Measurements from ENCODE around the gene GPR152.
"Not testable (repeated sequence)": the region's sequence is repeated elsewhere in the genome, so short reads cannot be mapped to it uniquely, and the experiment has no call there.

The GPR152 gene

GRCh38 chr11:67429722-67430121 lies 22.8 kb downstream of the GPR152 start:
- Histone ChIP-seq H3K9ac (no peak overlapping the region), H3K27ac (no peak overlapping the region), H3K79me2 (peaks cover 10% of the 10 kb centered on the region), H3K4me3 (ENCODE audit: low read depth, low read length) (no peak overlapping the region), H3K9me3 (ENCODE audit: control insufficient read depth, low read length) (no peaks in the 10 kb centered on the region), H3K4me2 (ENCODE audit: low read length) (no peak overlapping the region), H3K27me3 (ENCODE audit: control insufficient read depth, insufficient read depth, low read length) (no peaks in the 10 kb centered on the region), H3K4me1 (no peaks in the 10 kb centered on the region), H2AFZ (no peak overlapping the region), H3K36me3 (ENCODE audit: control insufficient read depth, insufficient read depth, low read length) (no peaks in the 10 kb centered on the region)
- no peak for TF ChIP-seq CTCF (IDR thresholded peaks at IDR 0.05)

- H3K27ac ChIP-seq: peak overlapping the region; percentile 71
- H3K4me1 ChIP-seq: no peaks in the 10 kb centered on the region
- no peak for TF ChIP-seq CTCF (IDR thresholded peaks at IDR 0.05)
These were observed 23.4 kb downstream of the GPR152 start for GRCh38 chr11:67429038-67429668.

GRCh38 chr11:67428052-67429001 lies 24.2 kb downstream of the GPR152 start, which contains the start of gene RPS6KB2:
Gene RPS6KB2, plus strand, starts transcription at chr11:67428494. Its CDS starts 52 bp downstream, at chr11:67428546.
- Histone ChIP-seq H3K4me3 (ENCODE audit: low read depth, low read length) (peak within 1 kb of the TSS; percentile 64), H3K9me3 (ENCODE audit: control insufficient read depth, low read length) (no peaks in the 10 kb centered on the region), H3K36me3 (ENCODE audit: control insufficient read depth, insufficient read depth, low read length) (no peaks in the 10 kb centered on the region), H3K27ac (peak within 1 kb of the TSS; percentile 71), H3K27me3 (ENCODE audit: control insufficient read depth, insufficient read depth, low read length) (no peaks in the 10 kb centered on the region), H3K4me2 (ENCODE audit: low read length) (peak within 1 kb of the TSS; percentile 94), H2AFZ (peak within 1 kb of the TSS; percentile 92), H3K79me2 (peaks cover 10% of the 10 kb centered on the region), H3K4me1 (no peaks in the 10 kb centered on the region), H3K9ac (peak within 1 kb of the TSS; percentile 59)
- no peak for TF ChIP-seq CTCF (IDR thresholded peaks at IDR 0.05)

More at GRCh38 chr11:67429038-67429668, 23.4 kb downstream of the GPR152 start:
- H3K9me3 ChIP-seq (ENCODE audit: control insufficient read depth, low read length): no peaks in the 10 kb centered on the region
- no peak overlapping the region for H2AFZ ChIP-seq
- H3K4me3 ChIP-seq (ENCODE audit: low read depth, low read length): peak overlapping the region; percentile 64
- H3K4me2 ChIP-seq (ENCODE audit: low read length): peak overlapping the region; percentile 94
- peak overlapping the region; percentile 59 for H3K9ac ChIP-seq
- H3K79me2 ChIP-seq: peaks cover 10% of the 10 kb centered on the region
- H3K36me3 ChIP-seq (ENCODE audit: control insufficient read depth, insufficient read depth, low read length): no peaks in the 10 kb centered on the region
- H3K27me3 ChIP-seq (ENCODE audit: control insufficient read depth, insufficient read depth, low read length): no peaks in the 10 kb centered on the region

- not testable (repeated sequence) for H3K79me2 ChIP-seq; H3K27ac ChIP-seq; H3K9ac ChIP-seq; H3K9me3 ChIP-seq (ENCODE audit: control insufficient read depth, low read length); H3K27me3 ChIP-seq (ENCODE audit: control insufficient read depth, insufficient read depth, low read length); H3K4me1 ChIP-seq; H3K36me3 ChIP-seq (ENCODE audit: control insufficient read depth, insufficient read depth, low read length)
- Histone ChIP-seq H2AFZ (peak overlapping the region; percentile 92), H3K4me2 (ENCODE audit: low read length) (peak overlapping the region; percentile 79), H3K4me3 (ENCODE audit: low read depth, low read length) (peak overlapping the region; percentile 64)
These were observed 25.1 kb downstream of the GPR152 start for GRCh38 chr11:67427364-67427859.
